T1000 (cell line): ENCODE data around the gene CCL8.
"Not testable (repeated sequence)": the region's sequence is repeated elsewhere in the genome, so short reads cannot be mapped to it uniquely, and the experiment has no call there.

Source experiments
- DNase-seq: peaks from one replicate; lab custom pipeline; 2025; ENCODE audit warnings: mixed read lengths; lab: John Stamatoyannopoulos, UW

Gene CCL8

GRCh38 chr17:34314279-34314678 is 5.0 kb upstream of the CCL8 start:
- no peak for DNase-seq

DNA sequence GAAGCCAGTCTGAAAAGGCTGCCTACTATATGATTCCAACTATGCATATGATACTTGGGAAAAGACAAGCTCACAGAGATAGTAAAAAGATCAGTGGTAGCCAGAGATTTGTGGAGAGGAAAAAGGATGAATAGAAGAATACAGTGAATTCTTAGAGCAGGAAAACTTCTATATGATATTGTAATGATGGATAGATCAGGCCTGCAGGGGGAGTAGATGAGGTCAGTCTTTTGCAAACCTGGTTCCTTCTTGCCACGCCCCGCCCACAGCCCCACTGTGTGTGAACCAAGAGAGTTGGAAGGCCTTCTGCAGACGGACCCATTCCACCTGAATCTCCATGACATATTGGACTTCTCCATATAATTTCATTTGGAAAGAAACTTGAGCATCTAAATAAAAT is 761 bp upstream of the CCL8 start:
- no peak for DNase-seq

DNA sequence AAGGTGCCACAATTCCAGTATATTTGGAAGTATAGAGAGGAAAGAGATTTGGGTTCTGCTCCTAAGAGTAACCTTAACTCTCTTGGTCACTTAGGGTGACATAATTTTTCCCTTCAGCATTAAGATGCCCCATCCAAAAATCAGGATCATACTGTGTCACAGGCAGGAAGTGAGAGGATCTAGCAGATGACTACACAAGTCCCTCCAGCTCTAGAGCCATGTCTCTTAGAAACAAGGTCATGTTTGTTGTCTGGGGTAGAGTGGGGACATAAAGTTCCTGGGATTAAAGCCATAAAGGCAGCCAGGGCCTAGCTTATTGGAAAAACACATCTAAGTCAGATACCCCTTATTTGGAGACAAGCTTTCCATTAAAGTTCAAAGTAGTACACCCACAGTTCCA is 2.7 kb downstream of the CCL8 start:
- no peak for DNase-seq

DNA sequence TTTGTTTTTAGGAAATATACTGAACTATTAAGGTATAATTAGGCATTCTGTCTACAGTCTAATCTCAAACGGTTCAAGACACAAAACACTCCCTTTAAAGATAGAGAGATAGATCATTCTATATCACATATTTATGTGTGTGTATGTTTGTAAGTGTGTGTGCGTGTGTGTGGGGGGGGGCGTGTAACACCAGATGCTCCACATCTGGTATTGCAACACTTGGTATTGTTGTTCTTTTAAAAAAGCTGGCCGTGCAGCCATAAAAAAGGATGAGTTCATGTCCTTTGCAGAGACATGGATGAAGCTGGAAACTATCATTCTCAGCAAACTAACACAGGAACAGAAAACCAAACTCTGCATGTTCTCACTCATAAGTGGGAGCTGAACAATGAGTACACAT is 8.3 kb downstream of the CCL8 start:
- not testable (repeated sequence) for DNase-seq

DNA sequence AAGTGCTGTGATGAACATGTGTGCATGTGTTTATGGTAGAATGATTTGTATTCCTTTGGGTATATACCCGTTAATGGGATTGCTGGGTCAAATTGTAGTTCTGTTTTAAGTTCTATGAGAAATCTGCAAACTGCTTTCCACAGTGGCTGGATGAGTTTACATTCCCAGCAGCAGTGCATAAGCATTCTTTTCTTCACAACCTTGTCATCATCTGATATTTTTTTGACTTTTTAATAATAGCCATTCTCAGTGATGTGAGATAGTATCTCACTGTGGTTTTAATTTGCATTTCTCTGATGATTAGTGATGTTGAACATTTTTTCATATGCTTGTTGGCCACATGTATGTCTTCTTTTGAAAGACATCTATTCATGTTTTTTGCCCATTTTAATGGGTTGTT is 18.5 kb downstream of the CCL8 start:
- DNase-seq = no peak

DNA sequence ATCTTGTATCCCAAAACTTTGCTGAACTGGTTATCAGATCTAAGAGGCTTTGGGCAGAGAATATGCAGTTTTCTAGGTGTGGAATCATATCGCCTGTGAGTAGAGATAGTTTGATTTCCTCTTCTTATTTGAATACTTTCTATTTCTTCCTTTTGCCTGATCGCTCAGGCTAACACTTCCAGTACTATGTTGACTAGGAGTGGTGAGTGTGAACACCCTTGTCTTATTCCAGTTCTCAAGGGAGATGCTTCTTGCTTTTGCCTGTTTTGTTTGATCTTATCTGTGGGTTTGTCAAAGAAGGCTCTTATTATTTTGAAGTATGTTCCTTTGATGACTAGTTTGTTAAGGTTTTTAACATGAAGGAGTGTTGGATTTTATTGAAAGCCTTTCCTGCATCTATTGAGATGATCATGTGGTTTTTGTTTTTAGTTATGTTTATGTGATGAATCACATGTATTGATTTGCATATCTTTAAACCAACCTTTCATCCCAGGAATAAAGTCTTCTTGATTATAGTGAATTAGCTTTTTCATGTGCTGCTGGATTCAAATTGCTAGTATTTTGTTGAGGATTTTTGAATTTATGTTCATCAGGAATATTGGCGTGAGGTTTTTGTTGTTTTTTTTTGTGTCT is 20.0 kb downstream of the CCL8 start:
- no peak for DNase-seq

GRCh38 chr17:34341916-34342315 is 22.7 kb downstream of the CCL8 start:
- DNase-seq = no peak

DNA sequence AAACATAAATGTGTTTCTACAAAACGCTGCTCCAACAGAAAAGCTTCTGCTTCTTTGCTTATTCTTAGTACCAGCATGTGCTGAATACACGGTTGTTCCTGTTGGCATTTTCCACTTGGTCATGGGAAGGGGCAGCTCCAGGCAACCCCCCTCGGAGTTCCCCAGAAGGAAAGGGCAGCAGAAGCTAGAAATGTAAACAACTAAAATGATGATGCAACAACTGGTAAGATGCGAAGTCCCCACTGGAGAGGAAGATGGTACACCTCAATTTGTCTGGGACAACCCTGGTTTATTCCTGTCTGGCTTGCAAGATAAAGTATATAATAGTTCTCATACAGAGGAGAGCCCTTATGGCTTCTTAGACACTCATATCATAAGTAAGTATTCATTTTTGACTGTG is 27.8 kb downstream of the CCL8 start:
- DNase-seq = no peak

GRCh38 chr17:34349751-34350150 is 30.5 kb downstream of the CCL8 start:
- DNase-seq = no peak

DNA sequence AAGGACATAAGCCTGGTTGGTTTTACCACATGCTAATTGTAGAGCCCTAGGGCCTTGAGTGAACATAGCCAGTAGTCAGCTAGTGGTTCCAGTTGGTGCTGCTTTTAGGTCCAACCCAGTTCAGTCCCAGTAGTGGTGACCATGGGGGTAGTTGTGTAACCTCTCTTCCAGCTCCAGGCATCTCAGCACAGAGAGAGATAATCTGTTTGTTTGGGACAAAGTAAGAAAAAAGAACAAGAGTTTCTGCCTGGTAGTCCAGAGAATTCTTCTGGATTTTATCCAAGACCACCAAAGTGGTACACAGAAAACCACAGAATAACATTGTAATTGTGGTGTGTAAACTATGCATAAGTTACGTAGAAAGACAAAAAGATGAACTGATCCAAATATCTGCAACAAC is 31.9 kb downstream of the CCL8 start:
- DNase-seq = no peak

DNA sequence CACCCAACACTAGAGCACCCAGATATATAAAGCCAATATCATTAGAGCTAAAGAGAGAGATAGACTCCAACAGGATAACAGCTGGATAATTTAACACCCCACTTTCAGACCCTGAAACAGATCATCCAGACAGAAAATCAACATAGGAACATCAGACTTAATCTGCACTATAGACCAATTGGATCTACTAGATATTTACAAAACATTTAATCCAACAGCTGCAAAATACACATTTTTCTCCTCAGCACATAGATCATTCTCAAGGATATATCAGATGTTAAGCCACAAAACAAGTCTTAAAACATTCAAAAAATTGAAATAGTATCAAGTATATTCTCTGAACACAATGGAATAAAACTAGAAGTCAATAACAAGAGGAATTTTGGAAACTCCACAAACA is 33.0 kb downstream of the CCL8 start:
- DNase-seq = no peak

DNA sequence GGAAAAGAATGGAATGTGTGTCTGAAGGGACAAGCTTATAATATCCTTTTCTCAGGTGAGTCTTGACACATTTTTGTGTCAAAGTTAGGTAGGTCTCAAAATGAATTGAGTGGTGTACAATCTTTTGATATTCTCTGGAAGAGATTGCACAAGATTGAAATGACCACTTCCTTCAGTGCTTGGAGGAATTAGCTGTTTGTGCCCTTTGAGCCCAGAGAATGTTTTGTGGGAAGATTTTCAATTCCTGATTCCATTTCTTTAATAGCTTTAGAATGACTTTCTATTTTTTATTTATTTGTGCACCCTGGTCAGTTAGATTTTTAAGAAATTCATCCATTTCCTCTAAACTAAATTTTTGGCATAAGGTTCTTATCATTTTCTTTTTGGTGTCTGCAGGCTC is 35.4 kb downstream of the CCL8 start:
- no peak for DNase-seq

GRCh38 chr17:34356194-34356593 is 37.0 kb downstream of the CCL8 start, which contains the start of gene CCL13:
TSS of gene CCL13 (plus strand) at chr17:34356480. CDS start at chr17:34356527, 47 bp downstream.
- no peak for DNase-seq

DNA sequence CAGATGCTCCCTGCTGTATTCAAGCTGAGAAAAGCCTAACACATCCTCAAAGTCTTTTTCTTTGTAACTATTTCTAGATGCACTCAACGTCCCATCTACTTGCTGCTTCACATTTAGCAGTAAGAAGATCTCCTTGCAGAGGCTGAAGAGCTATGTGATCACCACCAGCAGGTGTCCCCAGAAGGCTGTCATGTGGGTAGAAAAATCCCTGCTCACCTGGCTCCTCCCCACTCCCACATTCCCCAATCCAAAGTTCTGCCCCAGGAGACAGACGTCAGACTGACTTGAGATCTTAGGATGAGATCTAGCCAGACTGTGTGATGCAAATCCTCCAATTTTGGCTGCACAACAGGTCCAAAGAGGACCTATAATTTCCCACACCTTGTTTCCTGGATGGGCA is 38.2 kb downstream of the CCL8 start:
- DNase-seq = no peak

DNA sequence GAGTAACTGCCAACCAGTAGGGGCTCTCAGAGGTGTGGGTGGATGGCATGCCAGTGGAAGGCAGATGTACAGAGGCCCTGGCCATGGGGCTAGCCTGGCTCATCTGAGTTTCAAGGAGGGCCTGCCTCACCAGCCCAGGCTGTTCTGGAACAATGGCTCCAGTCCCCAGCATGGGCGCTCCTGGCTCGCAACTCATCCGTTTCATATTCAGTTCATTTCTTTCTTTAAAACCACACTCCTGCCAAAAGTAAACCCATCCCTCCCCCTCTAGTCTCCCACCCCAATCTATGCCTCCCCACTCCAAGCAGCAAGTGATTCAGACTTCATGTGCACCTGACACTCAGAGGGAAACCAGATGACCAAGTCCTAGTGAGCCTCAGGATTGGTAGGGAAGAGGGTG is 39.4 kb downstream of the CCL8 start:
- no peak for DNase-seq

GRCh38 chr17:34360601-34361270 is 41.5 kb downstream of the CCL8 start:
- DNase-seq = no peak

DNA sequence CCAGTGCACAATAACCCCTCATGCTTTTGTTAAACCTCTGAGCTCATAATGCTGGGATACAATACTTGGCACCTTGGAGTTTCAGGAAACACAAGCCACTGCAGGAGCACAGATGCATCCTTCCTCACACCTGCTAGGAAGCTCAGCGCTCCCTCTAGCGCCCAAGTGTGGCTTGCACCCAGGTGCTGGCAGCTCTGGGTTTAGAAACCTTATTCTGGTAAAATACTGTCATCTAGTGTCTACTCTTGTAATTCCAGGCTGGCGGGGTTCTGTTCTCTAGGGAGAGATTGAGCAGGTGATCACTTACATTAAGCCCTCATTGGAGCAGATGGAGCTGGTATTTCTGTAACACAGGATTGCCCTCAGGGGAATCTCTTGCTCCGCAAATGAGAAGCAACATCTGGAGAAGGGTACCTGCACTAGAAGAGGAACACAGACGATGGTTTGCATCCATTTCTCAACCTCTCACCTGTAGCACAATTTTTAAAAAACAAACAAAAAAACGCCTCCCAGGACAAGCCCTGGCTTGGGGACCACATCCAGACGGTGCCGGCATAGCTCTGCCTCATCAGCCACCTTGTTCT is 42.3 kb downstream of the CCL8 start:
- DNase-seq = no peak

DNA sequence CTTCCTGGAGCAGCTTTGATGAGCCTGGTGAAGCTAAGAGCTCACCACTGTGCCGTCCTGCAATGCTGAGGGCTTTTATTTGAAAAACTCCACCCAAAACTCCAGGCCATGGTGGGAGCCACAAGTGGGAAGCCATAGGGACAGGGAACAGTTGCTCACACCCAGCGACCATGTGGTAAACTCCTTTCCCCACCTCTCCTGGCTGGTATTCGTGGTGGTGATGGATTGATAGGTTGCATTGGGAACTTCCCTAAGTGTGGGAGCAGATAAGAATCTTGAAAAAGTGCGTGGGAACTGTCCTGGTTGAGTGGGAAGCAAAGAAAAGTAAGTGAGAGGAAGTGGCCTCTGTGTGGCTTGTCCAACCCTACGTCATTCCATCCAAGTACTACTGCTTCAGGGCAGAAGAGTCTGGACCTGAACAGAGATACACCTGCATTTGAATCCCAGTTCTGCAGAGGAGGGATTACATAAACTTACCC is 44.0 kb downstream of the CCL8 start, which contains the start of gene CCL1:
TSS of gene CCL1 (minus strand) at position 51 of the 479 bp plus-strand sequence. CDS start 72 bp downstream, outside the sequence.
- DNase-seq = no peak

GRCh38 chr17:34364751-34365150 is 45.5 kb downstream of the CCL8 start:
- DNase-seq = no peak

GRCh38 chr17:34365340-34365739 is 46.1 kb downstream of the CCL8 start:
- DNase-seq = no peak

DNA sequence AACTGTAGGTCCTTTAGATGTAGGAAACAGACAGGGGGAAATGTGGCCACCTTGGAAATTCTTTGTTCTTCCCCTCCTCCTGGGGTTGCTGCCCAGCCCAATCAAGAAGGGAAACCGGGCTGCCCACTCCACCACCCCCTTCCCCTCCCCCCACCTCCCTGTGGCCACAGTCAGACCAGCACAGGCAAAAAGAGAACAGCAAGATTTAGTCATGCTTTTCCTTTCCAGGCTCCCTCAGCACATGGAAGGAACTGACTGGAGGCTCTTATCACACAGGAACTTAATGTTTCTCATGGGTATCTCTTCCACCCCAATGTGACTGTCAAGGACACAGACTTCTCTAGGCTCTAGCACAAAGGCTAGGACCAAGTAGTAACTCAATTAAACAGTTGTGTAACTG is 46.8 kb downstream of the CCL8 start:
- no peak for DNase-seq

- DNase-seq = no peak
Observed at GRCh38 chr17:34366529-34367107, 47.4 kb downstream of the CCL8 start.
